K562 (cell line): ENCODE measurements around the gene PRXL2B. TPM values are rescaled to one million over a fixed set of nuclear protein-coding genes. Genes with fewer than 3 reads are reported as not detected.
A peak's percentile ranks its signal among the peaks of the same experiment; 100 is the strongest.

Experiments
- BCOR ChIP-seq: fragments of 450-650 bp; IDR thresholded peaks from 2 replicates; pipeline ENCODE4 v1.6.1; 2016
- CTBP1 ChIP-seq: fragments of 450-650 bp; IDR thresholded peaks from 2 replicates; pipeline ENCODE4 v1.6.1; 2016; ENCODE audit warnings: borderline replicate concordance
- CTCFL ChIP-seq: IDR thresholded peaks from 2 replicates; pipeline ENCODE4 v1.6.1; 2011; ENCODE audit warnings: borderline replicate concordance, low read depth, mild to moderate bottlenecking, moderate library complexity, low read length; ENCODE audit not compliant: insufficient read depth, poor library complexity, severe bottlenecking
- DPF2 ChIP-seq: fragments of 450-650 bp; IDR thresholded peaks from 2 replicates; pipeline ENCODE4 v1.6.1; 2016
- E2F6 ChIP-seq, 2 experiments: IDR thresholded peaks; 2 replicates each; pipeline ENCODE4 v1.6.1; 2011; ENCODE audit warnings: borderline replicate concordance in 1 of 2, control low read depth in 1 of 2, low read depth in 1 of 2, low read length in 1 of 2, mild to moderate bottlenecking in 1 of 2, mixed read lengths in 1 of 2, moderate library complexity in 1 of 2; ENCODE audit not compliant: insufficient read depth in 1 of 2, insufficient read length in 1 of 2, poor library complexity in 1 of 2, severe bottlenecking in 1 of 2; ENCODE audit errors: extremely low read depth in 1 of 2
- EGR1 ChIP-seq: fragments of 450-650 bp; conservative IDR thresholded peaks from 2 replicates; pipeline ENCODE4 v1.6.1; 2017; ENCODE audit warnings: mild to moderate bottlenecking
- ELF2 ChIP-seq: fragments of 250-450 bp; sonication (Bioruptor Pico); IDR thresholded peaks from 2 replicates; pipeline ENCODE4 v1.5.0; 2021; ENCODE audit warnings: mild to moderate bottlenecking
- EP400 ChIP-seq: fragments of 450-650 bp; IDR thresholded peaks from 2 replicates; pipeline ENCODE4 v1.6.1; 2017; ENCODE audit warnings: antibody characterized with exemption, mild to moderate bottlenecking, moderate library complexity
- FIP1L1 ChIP-seq: fragments of 200-400 bp; formaldehyde crosslinking; IDR thresholded peaks from 2 replicates; pipeline ENCODE4 v1.6.1; 2018; ENCODE audit warnings: mild to moderate bottlenecking, low read depth, low read length; ENCODE audit not compliant: poor library complexity, severe bottlenecking
- HBP1 ChIP-seq: fragments of 450-650 bp; formaldehyde crosslinking; IDR thresholded peaks from 2 replicates; pipeline ENCODE4 v1.4.0; 2022; ENCODE audit warnings: missing genetic modification characterization
- HCFC1 ChIP-seq: IDR thresholded peaks from 2 replicates; pipeline ENCODE4 v1.6.1; 2012; ENCODE audit warnings: low read depth, low read length, improper control_type of control experiment
- MXI1 ChIP-seq: IDR thresholded peaks from 2 replicates; pipeline ENCODE4 v1.6.1; 2011; ENCODE audit warnings: low read depth, mild to moderate bottlenecking, improper control_type of control experiment, low read length
- PTBP1 ChIP-seq: fragments of 200-400 bp; formaldehyde crosslinking; IDR thresholded peaks from 2 replicates; pipeline ENCODE4 v1.6.1; 2017; ENCODE audit warnings: low read depth, low read length
- RBM14 ChIP-seq: fragments of 200-400 bp; formaldehyde crosslinking; IDR thresholded peaks from 2 replicates; pipeline ENCODE4 v1.6.1; 2018; ENCODE audit warnings: low read depth, mild to moderate bottlenecking, low read length, moderate library complexity, borderline replicate concordance; ENCODE audit not compliant: insufficient read depth
- ZBTB9 ChIP-seq: fragments of 450-650 bp; formaldehyde crosslinking; IDR thresholded peaks from 2 replicates; pipeline ENCODE4 v1.4.0; 2020; ENCODE audit warnings: mild to moderate bottlenecking, moderate library complexity
- ZNF212 ChIP-seq: fragments of 450-650 bp; formaldehyde crosslinking; IDR thresholded peaks from 2 replicates; pipeline ENCODE4 v1.4.0; 2020; ENCODE audit warnings: mild to moderate bottlenecking
- ZNF431 ChIP-seq: sonication (generic); formaldehyde crosslinking; IDR thresholded peaks from 2 replicates; pipeline ENCODE4 v1.8.0; 2022; ENCODE audit warnings: mild to moderate bottlenecking, missing genetic modification reagents
- ZNF507 ChIP-seq: conservative IDR thresholded peaks from 2 replicates; pipeline ENCODE4 v1.6.1; 2017; ENCODE audit warnings: missing genetic modification characterization, missing compliant biosample characterization
- ZNF639 ChIP-seq, 2 experiments: fragments of 200-800 bp in 1 of 2; sonication (Bioruptor generic) in 1 of 2; sonication (generic) in 1 of 2; formaldehyde crosslinking in 1 of 2; IDR thresholded peaks in 1 of 2; conservative IDR thresholded peaks in 1 of 2; 2 replicates each; pipeline versions ENCODE4 v1.5.0 to v1.6.1; 2016 to 2020; ENCODE audit warnings: missing compliant biosample characterization in 1 of 2, missing genetic modification characterization in 1 of 2, missing genetic modification reagents in 1 of 2
- ZNF79 ChIP-seq: fragments of 250-450 bp; sonication (Bioruptor Pico); IDR thresholded peaks from 2 replicates; pipeline ENCODE4 v1.4.0; 2020; ENCODE audit warnings: low read depth, mild to moderate bottlenecking, moderate library complexity
- polyA plus RNA-seq, 8 experiments: library from polyadenylated mRNA; depleted of rRNA in 4 of 8; stranded (reverse) in 5 of 8; unstranded in 3 of 8; fragments of >200 nt; fragmentation: Nextera tagmentation in 2 of 8; fragmentation: Illumina TruSeq in 1 of 8; extraction: Ambion mirVana in 2 of 8; extraction: Trizol in 1 of 8; gene quantifications; 2 replicates each; pipeline versions ENCODE4 v1.2.1 to v1.2.3, GENCODE V29; 2011 to 2014; ENCODE audit warnings: inconsistent platforms in 1 of 8, missing spikeins in 1 of 8
- total RNA-seq, 7 experiments: library from RNA; depleted of rRNA in 6 of 7; stranded (reverse); fragments of >200 nt in 6 of 7; fragmentation: Illumina TruSeq in 2 of 7; extraction: Trizol in 2 of 7; gene quantifications; 2 replicates each; pipeline versions ENCODE4 v1.2.1 to v1.2.3, GENCODE V29; 2011 to 2021; ENCODE audit warnings: low replicate concordance in 1 of 7

Gene PRXL2B
- total and polyA plus RNA-seq, 9 of the 15 experiments (the other 6 are each of a cell fraction or from before 2014, with no cell fraction given): 0.99 to 25.3 (median 11.8) TPM

- TF ChIP-seq ZNF639 (CRISPR knock-in tag; conservative IDR thresholded peaks at IDR 0.05 in 1 of 2, IDR thresholded peaks at IDR 0.05 in 1 of 2) (no peak), MXI1 (no peak), PTBP1 (no peak), CTCFL (no peak), EGR1 (no peak), EP400 (peak; percentile 41; the same call in 1 of the 2 replicates), BCOR (no peak), E2F6 (IDR thresholded peaks at IDR 0.05; ENCODE audit: borderline replicate concordance in 1 of 2, extremely low read depth in 1 of 2, insufficient read depth in 1 of 2, insufficient read length in 1 of 2, low read depth in 1 of 2, low read length in 1 of 2, poor library complexity in 1 of 2, severe bottlenecking in 1 of 2) (no peak), RBM14 (no peak), ELF2 (CRISPR knock-in tag) (no peak), CTBP1 (no peak), ZNF212 (CRISPR knock-in tag) (no peak), ZBTB9 (CRISPR knock-in tag) (peak; percentile 34; the same call in 1 of the 2 replicates), DPF2 (no peak), HCFC1 (no peak), ZNF79 (CRISPR knock-in tag) (no peak), ZNF431 (CRISPR knock-in tag) (no peak), FIP1L1 (no peak), HBP1 (CRISPR knock-in tag) (no peak), ZNF507 (tag) (no peak)
Measured at GRCh38 chr1:2547210-2548067, 39.1 kb upstream of the PRXL2B start (continued).
